Measurements from ENCODE around the gene MYO5B.

Gene MYO5B

DNA sequence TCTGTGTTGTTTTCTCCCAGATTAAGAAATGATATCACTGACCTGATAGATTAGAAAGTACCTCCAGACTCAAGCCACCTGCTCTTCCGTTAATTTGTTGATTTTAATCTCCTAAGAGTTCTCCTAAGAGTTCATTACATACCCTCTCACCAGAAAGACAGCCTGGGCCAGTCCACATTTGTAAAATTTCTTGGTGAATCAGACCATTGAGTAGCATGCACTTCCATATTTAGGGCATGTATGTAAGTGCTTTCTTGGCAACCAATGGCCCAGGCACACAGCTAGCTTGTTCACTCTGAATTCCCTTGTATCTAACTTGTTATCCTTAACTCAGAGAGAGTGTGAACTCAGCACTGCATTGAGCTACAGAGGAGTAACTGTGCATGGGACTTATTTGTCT lies 223.5 kb downstream of the MYO5B start:
- TF ChIP-seq JUND (IDR thresholded peaks at IDR 0.05; ENCODE audit: low read depth), result no peak
- DNase-seq (ENCODE audit: low read depth in 1 of 2, low spot score in 1 of 2), result no peak
- in situ Hi-C loops (cut with HindIII; ENCODE audit: low pct_unique_long_range_greater_than_20kb, low sequenced_read_pairs), result no loop called here

DNA sequence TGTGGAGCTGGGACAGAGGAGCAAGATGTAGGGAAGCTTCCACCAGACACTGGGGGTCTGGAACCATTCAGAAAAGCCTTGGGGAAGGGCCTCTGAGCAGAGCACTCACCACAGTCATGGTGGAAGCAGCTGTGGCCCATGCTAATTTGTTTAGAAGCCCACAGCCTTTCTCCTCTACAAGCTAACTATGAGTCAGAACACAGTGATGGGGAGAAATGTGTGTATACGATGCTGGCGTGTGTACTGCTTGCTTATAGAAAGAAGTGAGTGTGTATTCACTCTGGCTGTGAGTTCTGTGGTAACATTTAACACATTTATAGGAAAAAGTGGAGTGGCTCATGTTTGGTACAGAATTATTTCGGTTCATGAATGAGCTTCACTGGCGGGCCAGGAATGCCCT lies 224.6 kb downstream of the MYO5B start:
- in situ Hi-C loops (cut with HindIII; ENCODE audit: low pct_unique_long_range_greater_than_20kb, low sequenced_read_pairs), result no loop called here
- no peak for TF ChIP-seq JUND (IDR thresholded peaks at IDR 0.05; ENCODE audit: low read depth)
- DNase-seq (ENCODE audit: low read depth in 1 of 2, low spot score in 1 of 2), result no peak

DNA sequence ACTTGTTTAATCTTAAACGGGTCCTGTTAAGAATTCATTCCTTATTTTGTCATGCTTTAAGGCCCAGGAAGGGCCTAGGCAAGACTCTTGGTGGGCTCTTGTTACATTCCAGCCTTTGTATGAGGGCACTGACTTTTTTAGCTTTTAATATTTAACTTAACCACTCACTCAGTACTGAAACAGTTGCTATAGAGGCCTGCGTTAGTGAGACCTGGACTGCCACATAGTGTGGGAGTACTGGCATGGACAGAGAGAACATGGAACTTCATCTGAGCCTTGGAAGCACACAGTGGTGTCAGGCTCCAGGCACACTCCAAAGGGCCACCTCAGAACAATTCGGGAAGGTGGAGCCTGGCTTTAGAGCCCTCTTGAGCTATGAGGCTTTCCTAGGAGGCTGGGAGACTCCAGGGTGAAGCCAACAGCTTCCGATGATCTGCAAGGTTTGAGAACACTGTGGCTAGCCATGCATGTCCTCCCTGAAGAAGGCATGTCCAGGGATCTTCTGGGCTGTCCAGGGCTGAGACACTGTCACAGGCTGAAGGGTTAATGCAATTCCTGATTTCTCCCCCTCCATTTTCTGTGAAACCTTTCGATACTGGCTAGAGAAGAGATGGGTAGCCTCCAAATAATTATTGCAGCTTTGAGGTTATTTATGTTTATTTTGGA lies 226.2 kb downstream of the MYO5B start:
- in situ Hi-C loops (cut with HindIII; ENCODE audit: low pct_unique_long_range_greater_than_20kb, low sequenced_read_pairs), result no loop called here
- TF ChIP-seq JUND (IDR thresholded peaks at IDR 0.05; ENCODE audit: low read depth), result no peak
- no peak for DNase-seq (ENCODE audit: low read depth in 1 of 2, low spot score in 1 of 2)

- in situ Hi-C loops (cut with HindIII; ENCODE audit: low pct_unique_long_range_greater_than_20kb, low sequenced_read_pairs), result no loop called here
- DNase-seq (ENCODE audit: low read depth in 1 of 2, low spot score in 1 of 2), result no peak
- TF ChIP-seq JUND (IDR thresholded peaks at IDR 0.05; ENCODE audit: low read depth), result no peak
These were observed 227.2 kb downstream of the MYO5B start for GRCh38 chr18:49967636-49968313.

DNA sequence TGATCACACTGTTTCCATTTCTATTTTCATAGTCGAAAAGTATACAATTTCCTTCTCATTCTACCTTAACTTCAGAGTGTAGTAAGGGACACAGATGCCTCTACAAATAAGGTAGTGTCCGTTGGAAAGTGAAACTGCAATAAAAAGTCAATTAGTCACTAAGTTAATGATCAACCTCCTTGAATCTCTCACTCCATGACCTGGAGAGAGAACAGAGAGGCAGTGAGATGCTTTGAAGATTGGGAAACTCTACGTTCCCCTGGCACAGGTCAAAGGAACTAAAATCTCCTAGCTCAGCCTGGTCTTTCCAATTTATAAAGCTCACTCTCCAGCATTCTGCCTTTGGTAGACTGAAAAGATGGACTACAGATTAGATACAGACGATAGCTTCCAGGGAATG lies 227.8 kb downstream of the MYO5B start:
- no peak for DNase-seq (ENCODE audit: low read depth in 1 of 2, low spot score in 1 of 2)
- TF ChIP-seq JUND (IDR thresholded peaks at IDR 0.05; ENCODE audit: low read depth), result no peak
- in situ Hi-C loops (cut with HindIII; ENCODE audit: low pct_unique_long_range_greater_than_20kb, low sequenced_read_pairs), result no loop called here

DNA sequence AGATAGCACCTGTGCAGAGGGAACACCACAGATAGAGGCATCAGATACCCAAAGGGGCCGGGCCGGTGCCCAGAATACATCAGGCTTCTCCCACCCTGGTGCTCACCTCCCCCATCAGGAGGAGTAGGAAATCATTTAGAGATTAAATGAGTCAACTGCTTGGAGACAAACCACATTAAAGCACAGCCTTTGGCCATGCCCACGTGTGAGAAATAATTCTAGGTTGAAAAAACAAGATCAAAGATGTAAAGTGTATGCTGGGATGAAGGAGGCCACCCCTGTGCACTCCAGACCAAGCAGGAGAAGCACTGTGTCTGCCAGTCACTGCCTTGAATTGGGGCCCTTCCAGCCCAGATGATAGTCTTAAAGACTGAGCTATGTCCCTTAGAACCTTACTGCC lies 228.9 kb downstream of the MYO5B start:
- no peak for TF ChIP-seq JUND (IDR thresholded peaks at IDR 0.05; ENCODE audit: low read depth)
- DNase-seq (ENCODE audit: low read depth in 1 of 2, low spot score in 1 of 2), result no peak
- in situ Hi-C loops (cut with HindIII; ENCODE audit: low pct_unique_long_range_greater_than_20kb, low sequenced_read_pairs), result no loop called here

DNA sequence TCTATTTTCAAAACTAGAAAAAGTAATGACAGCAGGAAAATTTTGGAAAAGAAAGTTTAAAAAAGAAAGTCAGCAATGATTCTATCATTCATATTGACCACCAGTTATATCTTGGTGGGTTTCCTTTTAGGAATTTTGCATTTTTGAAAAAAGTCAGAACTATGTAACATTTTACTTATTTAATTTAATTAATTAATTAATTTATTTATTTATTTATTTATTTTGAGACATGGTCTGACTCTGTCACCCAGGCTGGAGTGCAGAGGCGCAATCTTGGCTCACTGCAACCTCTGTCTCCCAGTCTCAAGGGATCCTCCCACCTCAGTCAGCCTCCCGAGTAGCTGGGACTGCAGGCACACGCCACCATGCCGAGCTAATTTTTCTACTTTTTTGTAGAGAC lies 231.7 kb downstream of the MYO5B start:
- no peak for DNase-seq (ENCODE audit: low read depth in 1 of 2, low spot score in 1 of 2)
- in situ Hi-C loops (cut with HindIII; ENCODE audit: low pct_unique_long_range_greater_than_20kb, low sequenced_read_pairs), result no loop called here

GRCh38 chr18:49961271-49961670 lies 233.7 kb downstream of the MYO5B start:
- no peak for DNase-seq (ENCODE audit: low read depth in 1 of 2, low spot score in 1 of 2)
- no peak for TF ChIP-seq JUND (IDR thresholded peaks at IDR 0.05; ENCODE audit: low read depth)
- in situ Hi-C loops (cut with HindIII; ENCODE audit: low pct_unique_long_range_greater_than_20kb, low sequenced_read_pairs), result no loop called here

More for the DNA sequence above, 231.7 kb downstream of the MYO5B start:
- TF ChIP-seq JUND (IDR thresholded peaks at IDR 0.05; ENCODE audit: low read depth), result no peak

GRCh38 chr18:49960376-49960775 lies 234.6 kb downstream of the MYO5B start:
- no peak for TF ChIP-seq JUND (IDR thresholded peaks at IDR 0.05; ENCODE audit: low read depth)
- in situ Hi-C loops (cut with HindIII; ENCODE audit: low pct_unique_long_range_greater_than_20kb, low sequenced_read_pairs), result no loop called here

DNA sequence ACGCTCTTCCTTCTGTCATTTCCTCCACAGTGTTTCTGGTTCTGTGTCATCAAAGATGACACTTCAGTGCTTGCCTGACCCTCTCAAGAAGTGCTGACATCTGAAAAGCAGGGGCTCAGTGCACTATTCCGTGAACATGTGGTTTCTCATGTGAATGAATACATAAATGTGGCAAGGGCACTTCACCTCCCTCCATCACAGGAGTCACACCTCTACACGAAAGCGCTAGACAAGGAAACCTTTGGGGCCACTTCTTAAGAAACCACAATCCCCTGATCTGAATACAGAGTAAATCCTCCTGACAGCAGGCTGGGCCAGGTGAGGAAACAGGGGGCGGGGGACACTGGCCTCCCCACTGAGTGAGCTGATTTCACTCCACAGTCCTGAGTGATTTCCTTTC lies 235.8 kb downstream of the MYO5B start:
- no peak for TF ChIP-seq JUND (IDR thresholded peaks at IDR 0.05; ENCODE audit: low read depth)
- DNase-seq (ENCODE audit: low read depth in 1 of 2, low spot score in 1 of 2), result no peak
- in situ Hi-C loops (cut with HindIII; ENCODE audit: low pct_unique_long_range_greater_than_20kb, low sequenced_read_pairs), result no loop called here

More at GRCh38 chr18:49960376-49960775, 234.6 kb downstream of the MYO5B start:
- no peak for DNase-seq (ENCODE audit: low read depth in 1 of 2, low spot score in 1 of 2)

DNA sequence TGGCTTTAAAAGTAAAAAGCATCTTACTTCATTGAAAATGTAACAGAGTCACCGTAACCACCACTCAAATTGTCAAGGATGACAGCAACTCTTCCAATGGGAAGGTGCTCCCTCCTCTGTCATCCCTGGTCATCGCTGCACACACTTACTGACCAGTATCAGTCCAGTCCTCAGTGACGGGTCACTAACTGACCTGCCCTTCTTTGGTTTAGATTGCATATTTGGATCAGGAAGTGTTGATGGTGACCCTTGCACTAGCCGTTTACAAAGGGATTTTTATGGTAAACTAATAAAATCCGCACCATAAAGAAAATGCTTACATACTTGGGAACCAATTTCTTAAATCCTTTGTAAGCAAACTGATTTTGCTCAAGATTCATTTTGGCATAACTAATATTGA lies 239.7 kb downstream of the MYO5B start:
- in situ Hi-C loops (cut with HindIII; ENCODE audit: low pct_unique_long_range_greater_than_20kb, low sequenced_read_pairs), result no loop called here
- TF ChIP-seq JUND (IDR thresholded peaks at IDR 0.05; ENCODE audit: low read depth), result no peak
- no peak for DNase-seq (ENCODE audit: low read depth in 1 of 2, low spot score in 1 of 2)

DNA sequence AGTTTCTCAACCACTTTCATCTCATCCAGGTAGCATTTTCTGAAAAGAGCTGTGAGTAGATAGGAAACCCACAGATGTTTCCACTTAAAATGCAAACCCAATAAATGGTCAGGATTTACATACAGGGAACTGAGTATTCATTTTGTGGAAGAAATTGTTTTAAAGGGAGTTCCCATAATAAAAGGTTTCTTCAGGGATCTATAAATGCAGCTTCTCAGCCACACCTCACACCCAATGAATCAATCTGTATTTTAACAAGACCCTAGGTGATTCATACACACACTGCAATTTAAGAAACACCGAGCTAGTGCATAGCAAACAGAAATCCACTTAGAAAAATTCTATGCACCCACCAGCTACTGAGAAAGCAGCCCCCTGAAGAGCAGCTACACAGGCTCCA lies 241.6 kb downstream of the MYO5B start:
- in situ Hi-C loops (cut with HindIII; ENCODE audit: low pct_unique_long_range_greater_than_20kb, low sequenced_read_pairs), result no loop called here
- DNase-seq (ENCODE audit: low read depth in 1 of 2, low spot score in 1 of 2), result no peak
- TF ChIP-seq JUND (IDR thresholded peaks at IDR 0.05; ENCODE audit: low read depth), result no peak

- in situ Hi-C loops (cut with HindIII; ENCODE audit: low pct_unique_long_range_greater_than_20kb, low sequenced_read_pairs), result no loop called here
- DNase-seq (ENCODE audit: low read depth in 1 of 2, low spot score in 1 of 2), result no peak
- no peak for TF ChIP-seq JUND (IDR thresholded peaks at IDR 0.05; ENCODE audit: low read depth)
These were observed 245.0 kb downstream of the MYO5B start for GRCh38 chr18:49949951-49950395.
